ENCODE data around the gene GRXCR2.

GRXCR2 gene

GRCh38 chr5:145834917-145835847 is 37.6 kb downstream of the GRXCR2 start, which contains the start of gene PRELID2:
TSS of gene PRELID2 (minus strand) at chr5:145835342. CDS start at chr5:145835251, 91 bp downstream.
- no peak for DNase-seq

- DNase-seq, result no peak
These were observed 38.3 kb downstream of the GRXCR2 start for GRCh38 chr5:145834554-145834916.

GRCh38 chr5:145833631-145834200 is 39.1 kb downstream of the GRXCR2 start:
- no peak for DNase-seq

- DNase-seq, result no peak
These were observed 42.2 kb downstream of the GRXCR2 start for GRCh38 chr5:145830594-145830993.

- DNase-seq, result no peak
These were observed 43.0 kb downstream of the GRXCR2 start for GRCh38 chr5:145829708-145830361.

GRCh38 chr5:145826895-145827674 is 45.7 kb downstream of the GRXCR2 start:
- DNase-seq, result no peak

GRCh38 chr5:145825751-145826180 is 47.0 kb downstream of the GRXCR2 start:
- no peak for DNase-seq

- no peak for DNase-seq
These were observed 48.8 kb downstream of the GRXCR2 start for GRCh38 chr5:145824040-145824439.

GRCh38 chr5:145818604-145819003 is 54.2 kb downstream of the GRXCR2 start:
- no peak for DNase-seq

- DNase-seq, result no peak
These were observed 59.9 kb downstream of the GRXCR2 start for GRCh38 chr5:145812877-145813276.

GRCh38 chr5:145811834-145812625 is 60.8 kb downstream of the GRXCR2 start:
- DNase-seq, result no peak
